ENCODE measurements around the gene ZNF280A.
"Not testable (repeated sequence)": the region's sequence is repeated elsewhere in the genome, so short reads cannot be mapped to it uniquely, and the experiment has no call there.

ZNF280A gene

DNA sequence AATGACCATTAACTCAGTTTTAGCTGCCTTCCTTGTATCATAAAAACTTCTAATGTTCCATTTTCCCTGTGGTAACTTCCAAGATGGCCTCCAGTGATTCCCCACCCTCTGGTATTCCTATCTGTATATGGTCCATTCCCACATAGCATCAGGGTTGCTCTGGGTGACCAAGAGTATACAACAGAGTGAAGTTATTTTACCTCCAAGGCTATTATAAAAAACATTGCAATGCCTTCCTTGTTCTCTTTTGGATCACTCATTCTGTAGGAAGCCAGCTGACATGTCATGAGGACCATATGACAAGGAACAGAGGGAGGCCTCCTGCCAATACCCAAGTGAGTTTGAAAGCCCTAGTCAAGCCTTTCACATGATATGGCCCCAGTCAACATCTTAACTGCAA lies 41.6 kb downstream of the ZNF280A start:
- TF ChIP-seq ZFX (IDR thresholded peaks at IDR 0.05; ENCODE audit: borderline replicate concordance) = no peak
- TF ChIP-seq, protein P1, sequence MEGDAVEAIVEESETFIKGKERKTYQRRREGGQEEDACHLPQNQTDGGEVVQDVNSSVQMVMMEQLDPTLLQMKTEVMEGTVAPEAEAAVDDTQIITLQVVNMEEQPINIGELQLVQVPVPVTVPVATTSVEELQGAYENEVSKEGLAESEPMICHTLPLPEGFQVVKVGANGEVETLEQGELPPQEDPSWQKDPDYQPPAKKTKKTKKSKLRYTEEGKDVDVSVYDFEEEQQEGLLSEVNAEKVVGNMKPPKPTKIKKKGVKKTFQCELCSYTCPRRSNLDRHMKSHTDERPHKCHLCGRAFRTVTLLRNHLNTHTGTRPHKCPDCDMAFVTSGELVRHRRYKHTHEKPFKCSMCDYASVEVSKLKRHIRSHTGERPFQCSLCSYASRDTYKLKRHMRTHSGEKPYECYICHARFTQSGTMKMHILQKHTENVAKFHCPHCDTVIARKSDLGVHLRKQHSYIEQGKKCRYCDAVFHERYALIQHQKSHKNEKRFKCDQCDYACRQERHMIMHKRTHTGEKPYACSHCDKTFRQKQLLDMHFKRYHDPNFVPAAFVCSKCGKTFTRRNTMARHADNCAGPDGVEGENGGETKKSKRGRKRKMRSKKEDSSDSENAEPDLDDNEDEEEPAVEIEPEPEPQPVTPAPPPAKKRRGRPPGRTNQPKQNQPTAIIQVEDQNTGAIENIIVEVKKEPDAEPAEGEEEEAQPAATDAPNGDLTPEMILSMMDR (IDR thresholded peaks at IDR 0.05) = no peak
- H3K27ac ChIP-seq = no peak overlapping the region

DNA sequence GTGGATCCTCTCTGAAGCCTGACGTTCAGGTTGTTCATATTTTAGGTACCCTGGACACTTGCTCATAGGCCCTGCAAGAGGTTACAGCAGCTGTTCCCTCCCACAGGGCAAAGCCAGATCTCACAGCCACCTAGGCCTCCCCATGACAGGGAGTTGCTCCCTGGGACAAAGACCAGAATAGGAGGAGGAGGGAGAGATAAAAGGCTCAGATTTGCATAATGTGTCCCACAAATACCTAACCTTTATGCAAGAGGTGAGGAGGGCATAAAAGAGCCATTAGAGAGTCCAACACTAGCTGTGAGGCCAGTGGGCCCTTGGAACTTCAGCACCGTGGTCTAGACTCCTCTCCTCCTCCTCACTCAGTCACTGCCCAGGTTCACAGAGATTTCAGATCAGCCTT lies 45.3 kb downstream of the ZNF280A start:
- no peak overlapping the region for H3K27ac ChIP-seq
- TF ChIP-seq, protein P1 (IDR thresholded peaks at IDR 0.05) = no peak
- no peak for TF ChIP-seq ZFX (IDR thresholded peaks at IDR 0.05; ENCODE audit: borderline replicate concordance)

DNA sequence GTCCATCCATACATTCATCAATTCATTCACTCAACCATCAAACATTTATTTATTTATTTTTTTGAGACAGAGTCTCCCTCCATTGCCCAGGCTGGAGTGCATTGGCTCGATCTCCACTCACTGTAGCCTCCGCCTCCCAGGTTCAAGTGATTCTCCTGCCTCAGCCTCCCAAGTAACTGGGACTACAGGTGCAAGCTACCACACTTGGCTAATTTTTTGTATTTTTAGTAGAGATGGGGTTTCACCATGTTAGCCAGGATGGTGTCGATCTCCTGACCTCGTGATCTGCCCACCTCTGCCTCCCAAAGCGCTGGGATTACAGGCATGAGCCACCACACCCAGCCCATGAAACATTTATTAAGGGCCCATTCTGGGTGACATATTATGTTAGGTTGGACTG lies 49.0 kb downstream of the ZNF280A start:
- H3K27ac ChIP-seq = not testable (repeated sequence)

DNA sequence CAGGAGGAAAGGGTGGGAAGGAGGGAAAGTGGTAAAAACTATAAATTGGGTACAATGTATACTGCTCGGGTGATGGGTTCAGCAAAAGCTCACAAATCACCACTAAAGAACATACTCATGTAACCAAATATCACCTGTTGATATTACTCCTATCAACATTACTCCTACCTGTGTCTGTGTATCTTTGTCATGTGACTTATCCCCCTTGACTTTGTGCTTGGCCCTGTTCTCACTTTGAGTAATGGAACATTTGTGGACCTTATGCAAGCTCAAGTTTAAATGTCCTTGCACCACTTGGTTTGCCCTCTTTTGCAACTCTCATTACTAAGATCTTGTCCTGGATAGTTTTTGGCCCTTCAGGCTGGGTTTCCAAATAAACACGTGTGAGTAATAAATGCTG lies 50.5 kb downstream of the ZNF280A start:
- no peak overlapping the region for H3K27ac ChIP-seq
- TF ChIP-seq, protein P1 (IDR thresholded peaks at IDR 0.05) = no peak
- no peak for TF ChIP-seq ZFX (IDR thresholded peaks at IDR 0.05; ENCODE audit: borderline replicate concordance)

DNA sequence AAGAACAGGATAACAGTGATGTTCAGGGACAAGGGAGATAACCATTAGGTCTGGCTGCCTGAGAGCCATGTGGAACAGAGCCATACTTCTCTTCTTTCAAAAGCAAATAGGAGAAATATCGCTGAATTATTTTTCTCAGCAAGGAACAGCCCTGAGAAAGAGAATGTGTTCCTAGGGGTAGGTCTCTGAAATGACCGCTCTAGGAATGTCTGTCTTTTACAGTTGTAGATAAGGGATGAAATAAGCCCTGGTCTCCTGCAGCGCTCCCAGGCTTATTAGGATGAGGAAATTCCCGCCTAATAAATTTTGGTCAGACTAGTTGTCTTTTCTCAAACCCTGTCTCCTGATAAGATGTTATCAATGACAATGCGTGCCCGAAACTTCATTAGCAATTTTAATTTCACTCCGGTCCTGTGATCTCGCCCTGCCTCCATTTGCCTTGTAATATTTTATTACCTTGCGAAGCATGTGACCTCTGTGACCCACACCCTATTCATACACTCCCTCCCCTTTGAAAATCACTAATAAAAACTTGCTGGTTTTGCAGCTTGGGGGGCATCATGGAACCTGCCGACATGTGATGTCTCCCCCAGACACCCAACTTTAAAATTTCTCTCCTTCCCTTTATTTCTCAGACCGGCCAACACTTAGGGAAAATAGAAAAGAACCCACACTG lies 51.1 kb downstream of the ZNF280A start:
- H3K27ac ChIP-seq = not testable (repeated sequence)

DNA sequence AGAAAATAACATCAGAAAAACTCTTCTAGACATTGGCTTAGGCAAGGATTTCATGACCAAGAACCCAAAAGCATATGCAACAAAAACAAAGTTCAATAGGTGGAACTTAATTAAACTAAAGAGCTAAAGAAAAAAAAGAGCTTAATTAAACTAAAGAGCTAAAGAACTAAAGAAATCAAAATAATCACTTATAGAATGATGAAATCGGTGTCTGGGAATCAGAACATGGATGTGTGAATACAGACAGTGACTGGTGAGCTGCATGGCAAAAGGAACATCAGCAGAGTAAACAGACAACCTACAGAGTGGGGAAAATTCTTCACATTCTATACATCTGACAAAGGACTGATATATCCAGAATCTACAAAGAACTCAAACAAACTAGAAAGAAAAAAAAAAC lies 53.0 kb downstream of the ZNF280A start:
- TF ChIP-seq, protein P1 (IDR thresholded peaks at IDR 0.05) = no peak
- TF ChIP-seq ZFX (IDR thresholded peaks at IDR 0.05; ENCODE audit: borderline replicate concordance) = no peak
- H3K27ac ChIP-seq = no peak overlapping the region

DNA sequence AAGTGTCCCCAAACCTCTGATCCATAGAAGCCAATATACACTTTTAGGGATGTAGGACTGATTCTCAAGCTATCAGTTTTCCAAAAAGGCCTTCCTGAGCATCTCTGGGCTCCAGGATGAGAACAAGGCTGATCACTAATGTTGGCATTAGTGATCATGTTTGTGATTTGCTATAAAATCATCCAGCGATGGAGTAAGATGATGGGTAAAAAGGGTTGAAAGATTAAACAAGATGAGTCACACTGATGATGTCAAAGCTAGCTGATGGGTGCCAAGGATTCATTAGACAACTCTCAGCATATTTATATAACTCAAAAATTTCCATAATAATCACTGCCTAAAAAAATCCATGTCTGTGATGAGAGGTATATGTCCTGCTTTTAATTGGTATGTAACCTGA lies 54.3 kb downstream of the ZNF280A start:
- TF ChIP-seq ZFX (IDR thresholded peaks at IDR 0.05; ENCODE audit: borderline replicate concordance) = no peak
- TF ChIP-seq, protein P1 (IDR thresholded peaks at IDR 0.05) = no peak
- no peak overlapping the region for H3K27ac ChIP-seq

DNA sequence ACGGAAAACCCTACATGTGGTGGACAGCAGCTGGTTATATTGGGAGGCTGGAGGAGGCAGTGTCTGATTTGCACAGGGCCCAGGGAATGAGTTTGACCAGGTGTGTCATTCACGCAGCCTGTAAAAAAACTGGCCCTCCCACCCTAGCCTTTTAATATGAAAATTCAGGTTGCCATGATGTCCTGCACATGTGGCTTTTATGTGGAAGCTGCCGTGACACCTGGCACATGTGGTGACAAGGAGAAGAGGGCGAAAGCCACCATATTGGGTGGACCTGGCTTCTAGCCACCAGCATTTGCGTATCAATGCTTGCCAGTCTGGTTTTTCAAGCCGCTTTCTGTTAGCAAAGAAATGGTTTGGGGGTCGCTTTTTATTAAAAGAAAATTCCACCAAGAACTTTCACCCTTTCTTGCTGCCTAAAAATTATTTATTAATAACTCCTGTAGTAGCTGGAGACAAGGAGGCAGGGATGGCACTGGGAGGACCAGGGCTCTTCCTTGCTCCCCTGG lies 54.9 kb downstream of the ZNF280A start:
- no peak overlapping the region for H3K27ac ChIP-seq
- TF ChIP-seq ZFX (IDR thresholded peaks at IDR 0.05; ENCODE audit: borderline replicate concordance) = no peak
- TF ChIP-seq, protein P1 (IDR thresholded peaks at IDR 0.05) = no peak
